Measurements from ENCODE around the gene BCL11B.

Gene BCL11B

DNA sequence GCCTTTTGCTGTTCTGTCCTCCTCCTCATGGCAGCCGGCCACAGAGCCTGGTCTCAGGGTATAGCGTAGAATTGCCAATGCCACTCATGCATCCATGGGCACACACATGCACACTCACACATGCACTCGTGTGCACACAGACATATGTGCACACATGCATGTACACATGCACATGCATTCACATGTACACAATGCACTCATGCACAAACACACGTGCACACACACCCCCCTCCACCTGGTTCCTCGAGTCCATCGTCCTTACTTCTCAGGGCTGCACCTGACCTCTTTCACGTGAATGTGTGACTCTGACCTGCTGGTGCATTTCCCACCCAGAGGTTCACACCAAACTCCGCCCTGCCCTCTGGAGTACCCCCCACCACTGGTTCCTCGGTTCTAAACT lies 60.6 kb downstream of the BCL11B start:
- Histone ChIP-seq H3K4me3 (ENCODE audit: low read depth in 1 of 2, low read length in 1 of 2) (no peak overlapping the region), H3K4me1 (ENCODE audit: control insufficient read depth in 1 of 2, insufficient read depth in 1 of 2, low read depth in 1 of 2, low read length in 1 of 2) (no peaks in the 10 kb centered on the region), H3K9me3 (no peaks in the 10 kb centered on the region), H3K36me3 (no peaks in the 10 kb centered on the region), H3K27ac (no peak overlapping the region), H3K27me3 (no peaks in the 10 kb centered on the region)
- TF ChIP-seq, protein P1, sequence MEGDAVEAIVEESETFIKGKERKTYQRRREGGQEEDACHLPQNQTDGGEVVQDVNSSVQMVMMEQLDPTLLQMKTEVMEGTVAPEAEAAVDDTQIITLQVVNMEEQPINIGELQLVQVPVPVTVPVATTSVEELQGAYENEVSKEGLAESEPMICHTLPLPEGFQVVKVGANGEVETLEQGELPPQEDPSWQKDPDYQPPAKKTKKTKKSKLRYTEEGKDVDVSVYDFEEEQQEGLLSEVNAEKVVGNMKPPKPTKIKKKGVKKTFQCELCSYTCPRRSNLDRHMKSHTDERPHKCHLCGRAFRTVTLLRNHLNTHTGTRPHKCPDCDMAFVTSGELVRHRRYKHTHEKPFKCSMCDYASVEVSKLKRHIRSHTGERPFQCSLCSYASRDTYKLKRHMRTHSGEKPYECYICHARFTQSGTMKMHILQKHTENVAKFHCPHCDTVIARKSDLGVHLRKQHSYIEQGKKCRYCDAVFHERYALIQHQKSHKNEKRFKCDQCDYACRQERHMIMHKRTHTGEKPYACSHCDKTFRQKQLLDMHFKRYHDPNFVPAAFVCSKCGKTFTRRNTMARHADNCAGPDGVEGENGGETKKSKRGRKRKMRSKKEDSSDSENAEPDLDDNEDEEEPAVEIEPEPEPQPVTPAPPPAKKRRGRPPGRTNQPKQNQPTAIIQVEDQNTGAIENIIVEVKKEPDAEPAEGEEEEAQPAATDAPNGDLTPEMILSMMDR (IDR thresholded peaks at IDR 0.05), result no peak

DNA sequence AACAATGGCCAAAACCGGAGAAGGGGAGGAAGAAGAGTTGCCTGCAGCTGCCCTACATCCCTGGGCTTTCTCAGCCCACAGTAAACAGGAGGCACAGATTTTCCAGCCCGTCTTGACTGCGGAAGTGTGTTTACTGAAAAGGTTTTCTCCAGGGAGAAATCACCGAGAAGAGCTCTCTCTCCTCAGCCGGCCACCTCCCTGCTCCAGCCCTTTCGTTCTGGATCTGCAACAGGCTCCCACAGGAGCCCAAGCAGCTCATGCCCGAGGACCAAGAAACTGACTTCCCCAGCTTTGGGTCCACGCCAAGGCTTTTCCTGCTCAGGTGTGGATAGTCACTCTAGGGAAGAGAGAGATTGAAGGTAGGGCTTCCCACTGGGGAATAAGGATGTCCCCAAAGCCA lies 61.7 kb downstream of the BCL11B start:
- Histone ChIP-seq H3K27ac (no peak overlapping the region), H3K9me3 (no peaks in the 10 kb centered on the region), H3K27me3 (no peaks in the 10 kb centered on the region), H3K36me3 (no peaks in the 10 kb centered on the region), H3K4me1 (ENCODE audit: control insufficient read depth in 1 of 2, insufficient read depth in 1 of 2, low read depth in 1 of 2, low read length in 1 of 2) (no peaks in the 10 kb centered on the region), H3K4me3 (ENCODE audit: low read depth in 1 of 2, low read length in 1 of 2) (no peak overlapping the region)
- TF ChIP-seq, protein P1 (IDR thresholded peaks at IDR 0.05), result no peak

DNA sequence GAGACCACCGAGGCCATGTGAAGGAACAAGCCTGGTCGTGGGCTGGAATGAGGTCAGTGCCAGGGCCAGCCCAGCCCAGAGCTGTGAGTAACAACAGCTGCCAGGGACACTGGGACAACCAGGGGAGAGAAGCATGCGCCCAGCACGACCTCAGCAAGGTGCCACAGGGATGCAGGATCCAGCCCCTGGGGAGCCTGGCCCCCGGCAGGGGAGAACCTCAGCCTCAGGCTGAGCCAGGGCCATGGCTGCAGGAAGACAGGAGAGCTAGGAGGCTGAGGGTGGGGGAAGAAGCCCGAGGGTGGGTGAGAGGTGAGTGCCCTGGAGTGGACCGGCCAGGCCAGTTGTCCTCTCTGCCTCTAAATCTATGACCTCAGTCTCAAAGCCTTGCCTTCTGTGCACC lies 62.6 kb downstream of the BCL11B start:
- Histone ChIP-seq H3K4me1 (ENCODE audit: control insufficient read depth in 1 of 2, insufficient read depth in 1 of 2, low read depth in 1 of 2, low read length in 1 of 2) (no peaks in the 10 kb centered on the region), H3K4me3 (ENCODE audit: low read depth in 1 of 2, low read length in 1 of 2) (no peak overlapping the region), H3K27ac (no peak overlapping the region), H3K36me3 (no peaks in the 10 kb centered on the region), H3K9me3 (no peaks in the 10 kb centered on the region), H3K27me3 (no peaks in the 10 kb centered on the region)
- TF ChIP-seq, protein P1 (IDR thresholded peaks at IDR 0.05), result no peak

DNA sequence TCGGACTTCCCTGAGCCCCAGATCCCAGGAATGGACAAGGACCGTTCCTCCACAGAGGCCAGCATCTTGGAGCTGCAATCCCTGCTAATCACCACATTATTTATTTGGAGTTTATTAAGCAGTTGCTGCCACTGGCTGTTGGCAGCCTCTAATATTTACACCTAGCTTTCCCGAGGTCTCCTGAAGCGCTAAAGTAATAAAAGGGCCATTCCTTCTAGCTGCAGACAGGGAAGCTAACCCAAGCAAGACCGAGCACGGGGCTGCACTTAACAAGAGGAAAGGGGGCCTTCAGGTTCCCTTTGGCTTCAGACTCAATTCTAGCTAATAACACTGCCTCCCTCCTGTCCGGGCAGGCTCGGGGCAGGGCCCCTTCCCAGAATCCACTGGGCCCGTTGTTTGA lies 63.7 kb downstream of the BCL11B start:
- no peaks in the 10 kb centered on the region for H3K9me3 ChIP-seq
- no peaks in the 10 kb centered on the region for H3K36me3 ChIP-seq
- no peaks in the 10 kb centered on the region for H3K4me1 ChIP-seq (ENCODE audit: control insufficient read depth in 1 of 2, insufficient read depth in 1 of 2, low read depth in 1 of 2, low read length in 1 of 2)
- H3K4me3 ChIP-seq (ENCODE audit: low read depth in 1 of 2, low read length in 1 of 2), result no peak overlapping the region
- no peak overlapping the region for H3K27ac ChIP-seq
- no peaks in the 10 kb centered on the region for H3K27me3 ChIP-seq
- TF ChIP-seq, protein P1 (IDR thresholded peaks at IDR 0.05), result no peak

DNA sequence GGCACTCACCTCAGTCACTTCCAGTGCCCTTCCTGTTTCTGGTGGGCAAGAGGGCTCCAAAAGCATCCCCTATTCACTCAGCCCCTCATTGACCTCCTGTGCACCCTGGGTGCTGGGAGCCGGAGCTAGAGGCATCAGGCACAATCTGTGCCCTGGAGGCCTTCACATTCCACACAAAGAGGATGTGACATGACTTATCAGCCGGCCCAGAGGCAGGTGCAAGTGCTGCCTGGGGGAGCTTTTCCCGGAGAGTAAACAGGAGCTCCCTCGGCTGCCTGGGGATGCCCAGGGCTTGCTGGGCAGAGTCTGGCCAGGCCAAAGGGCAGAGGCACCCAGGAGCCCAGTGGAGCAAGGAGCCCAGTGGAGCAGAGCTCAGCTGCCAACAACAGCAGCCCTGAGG lies 64.5 kb downstream of the BCL11B start:
- Histone ChIP-seq H3K4me3 (ENCODE audit: low read depth in 1 of 2, low read length in 1 of 2) (no peak overlapping the region), H3K9me3 (no peaks in the 10 kb centered on the region), H3K36me3 (no peaks in the 10 kb centered on the region), H3K4me1 (ENCODE audit: control insufficient read depth in 1 of 2, insufficient read depth in 1 of 2, low read depth in 1 of 2, low read length in 1 of 2) (no peaks in the 10 kb centered on the region), H3K27ac (no peak overlapping the region), H3K27me3 (no peaks in the 10 kb centered on the region)
- TF ChIP-seq, protein P1 (IDR thresholded peaks at IDR 0.05), result no peak

DNA sequence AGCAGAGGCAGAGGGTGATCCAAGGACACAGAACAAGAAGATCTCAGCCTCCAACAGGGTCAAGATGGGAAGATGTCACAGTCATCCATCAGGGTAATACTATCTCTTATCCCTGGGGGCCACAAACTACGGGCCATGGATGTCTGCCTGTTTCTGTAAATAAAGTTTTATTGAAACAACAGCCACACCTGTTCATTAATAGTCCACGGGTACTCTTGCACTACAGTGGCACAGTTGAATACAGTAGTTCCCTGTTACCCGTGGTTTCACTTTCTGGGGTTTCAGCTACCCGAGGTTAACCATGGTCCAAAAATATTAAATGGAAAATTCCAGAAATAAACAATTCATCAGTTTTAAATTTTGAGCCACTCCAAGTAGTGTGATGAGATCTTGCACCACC lies 65.9 kb downstream of the BCL11B start:
- no peaks in the 10 kb centered on the region for H3K27me3 ChIP-seq
- H3K36me3 ChIP-seq, result no peaks in the 10 kb centered on the region
- TF ChIP-seq, protein P1 (IDR thresholded peaks at IDR 0.05), result no peak
- H3K27ac ChIP-seq, result no peak overlapping the region
- no peaks in the 10 kb centered on the region for H3K9me3 ChIP-seq
- H3K4me1 ChIP-seq (ENCODE audit: control insufficient read depth in 1 of 2, insufficient read depth in 1 of 2, low read depth in 1 of 2, low read length in 1 of 2), result no peaks in the 10 kb centered on the region
- H3K4me3 ChIP-seq (ENCODE audit: low read depth in 1 of 2, low read length in 1 of 2), result no peak overlapping the region

Measured in neutrophil (primary cell).